ENCODE results near the gene EIF3B. TPM values are rescaled to one million over a fixed set of nuclear protein-coding genes. Genes with fewer than 3 reads are reported as not detected.

The EIF3B gene
- total and polyA plus RNA-seq, 2 of the 4 experiments (the other 2 are of a cell fraction), result 105 to 201 TPM

- no peak overlapping the region for H3K4me3 ChIP-seq (ENCODE audit: insufficient read depth, low read depth, low read length)
- no peak overlapping the region for H2BK20ac ChIP-seq (ENCODE audit: low read depth, low read length)
- intact Hi-C loops (cut with micrococcal nuclease), result no loop called here
- H2BK15ac ChIP-seq (ENCODE audit: low read depth, low read length), result no peak overlapping the region
- H3K4me1 ChIP-seq (ENCODE audit: control insufficient read depth, insufficient read depth, low read length), result peaks cover 6% of the 10 kb centered on the region
- no peaks in the 10 kb centered on the region for H3K27me3 ChIP-seq (ENCODE audit: control insufficient read depth, insufficient read depth, low read length)
- H3K9me3 ChIP-seq (ENCODE audit: control insufficient read depth, insufficient read depth, low read length), result no peaks in the 10 kb centered on the region
- ChIA-PET CTCF (no interaction called here), POLR2A (ENCODE audit: unreplicated experiment) (no interaction called here)
- peaks cover 16% of the 10 kb centered on the region for H3K9me1 ChIP-seq (ENCODE audit: insufficient read depth, low read length)
- H2BK5ac ChIP-seq (ENCODE audit: low read depth, low read length, poor library complexity, severe bottlenecking), result no peak overlapping the region
- no peak overlapping the region for H3K4me2 ChIP-seq (ENCODE audit: low read depth, low read length)
- H4K20me1 ChIP-seq (ENCODE audit: insufficient read depth, low read length), result peaks cover 69% of the 10 kb centered on the region
- BruUV-seq (replicated peaks), result no TSS peak
- no peak overlapping the region for H4K8ac ChIP-seq (ENCODE audit: low read depth in 2 of 2, low read length in 2 of 2)
- no peak overlapping the region for H2BK120ac ChIP-seq (ENCODE audit: low read depth, low read length)
- no peak overlapping the region for H3K27ac ChIP-seq (ENCODE audit: insufficient read depth, low read length)
- no peak for TF ChIP-seq RCOR1 (IDR thresholded peaks at IDR 0.05; ENCODE audit: insufficient replicate concordance, low read length)
- TF ChIP-seq BHLHE40 (IDR thresholded peaks at IDR 0.05; ENCODE audit: low read depth, low read length), result no peak
- TF ChIP-seq FOS (IDR thresholded peaks at IDR 0.05; ENCODE audit: low read depth, low read length), result no peak
- no peak for TF ChIP-seq MAFK (IDR thresholded peaks at IDR 0.05; ENCODE audit: low read depth, low read length)
- TF ChIP-seq CTCF (conservative IDR thresholded peaks at IDR 0.05; ENCODE audit: low read depth, low read length), result no peak
- TF ChIP-seq POLR2A (IDR thresholded peaks at IDR 0.05; ENCODE audit: low read depth, low read length), result no peak
- no peak for TF ChIP-seq RFX5 (IDR thresholded peaks at IDR 0.05; ENCODE audit: low read depth, low read length)
- DNase-seq (no peak), ATAC-seq (ENCODE audit: low read depth) (no peak)
- no peak overlapping the region for H3K14ac ChIP-seq (replicated peaks; ENCODE audit: low read depth, low read length)
- H3K4ac ChIP-seq (ENCODE audit: low read depth, low read length), result no peak overlapping the region
- no peak overlapping the region for H3K56ac ChIP-seq (ENCODE audit: extremely low read depth, insufficient read depth, low read length)
- no peak overlapping the region for H2AFZ ChIP-seq (replicated peaks; ENCODE audit: low read length, poor library complexity)
- in situ Hi-C loops (cut with MboI; ENCODE audit: low sequenced_read_pairs), result no loop called here
- peaks cover 20% of the 10 kb centered on the region for H3K36me3 ChIP-seq (ENCODE audit: control insufficient read depth, insufficient read depth, low read length)
- dilution Hi-C loops (cut with HindIII; ENCODE audit: low sequenced_read_pairs, unreplicated experiment), result no loop called here
- H2AK5ac ChIP-seq (ENCODE audit: low read depth, low read length), result no peak overlapping the region
- H2AK9ac ChIP-seq (replicated peaks; ENCODE audit: low read depth, low read length, poor library complexity), result no peak overlapping the region
- H4K91ac ChIP-seq (ENCODE audit: insufficient read depth, low read depth, low read length), result no peak overlapping the region
- H4K5ac ChIP-seq (ENCODE audit: low read depth, low read length), result no peak overlapping the region
- H3K18ac ChIP-seq (ENCODE audit: low read depth, low read length), result no peak overlapping the region
- peaks cover 7 to 61% of the 10 kb centered on the region in 2 experiments for H3K79me1 ChIP-seq (ENCODE audit: low read depth in 1 of 2, low read length in 2 of 2)
- WGBS, 2 experiments (ENCODE audit: extremely low coverage in 2 of 2, insufficient read length in 1 of 2), result 88% methylated on average over 3 of the region's 6 CpGs; no CpG with 5 or more reads in 1 of the 2 experiments
- H3K9ac ChIP-seq (ENCODE audit: low read depth, low read length), result no peak overlapping the region
- H3K23ac ChIP-seq (ENCODE audit: low read depth, low read length), result 0 out of 2 replicates have a peak overlapping the region, but pooled peaks have one; percentile 65
These were observed 2.9 kb downstream of the EIF3B start for GRCh38 chr7:2357571-2357970.
